ENCODE measurements around the gene NEDD4L.

Gene NEDD4L

GRCh38 chr18:58052960-58053359, 8.9 kb downstream of the NEDD4L start:
- TF ChIP-seq CTCF (IDR thresholded peaks at IDR 0.05; ENCODE audit: borderline replicate concordance, insufficient read depth, low read depth, low read length), result no peak

GRCh38 chr18:58054041-58054781, 10.2 kb downstream of the NEDD4L start:
- TF ChIP-seq CTCF (IDR thresholded peaks at IDR 0.05; ENCODE audit: borderline replicate concordance, insufficient read depth, low read depth, low read length), result no peak
- no peak overlapping the region for H3K4me3 ChIP-seq (ENCODE audit: low read depth, low read length)

More at GRCh38 chr18:58052960-58053359, 8.9 kb downstream of the NEDD4L start:
- H3K4me3 ChIP-seq (ENCODE audit: low read depth, low read length), result no peak overlapping the region

GRCh38 chr18:58055890-58056558, 12.0 kb downstream of the NEDD4L start:
- no peak for TF ChIP-seq CTCF (IDR thresholded peaks at IDR 0.05; ENCODE audit: borderline replicate concordance, insufficient read depth, low read depth, low read length)
- H3K4me3 ChIP-seq (ENCODE audit: low read depth, low read length), result no peak overlapping the region

- no peak overlapping the region for H3K4me3 ChIP-seq (ENCODE audit: low read depth, low read length)
- TF ChIP-seq CTCF (IDR thresholded peaks at IDR 0.05; ENCODE audit: borderline replicate concordance, insufficient read depth, low read depth, low read length), result no peak
These were observed 12.8 kb downstream of the NEDD4L start for GRCh38 chr18:58056852-58057251.

- no peak for TF ChIP-seq CTCF (IDR thresholded peaks at IDR 0.05; ENCODE audit: borderline replicate concordance, insufficient read depth, low read depth, low read length)
- no peak overlapping the region for H3K4me3 ChIP-seq (ENCODE audit: low read depth, low read length)
These were observed 13.4 kb downstream of the NEDD4L start for GRCh38 chr18:58057291-58057965.

- no peak for TF ChIP-seq CTCF (IDR thresholded peaks at IDR 0.05; ENCODE audit: borderline replicate concordance, insufficient read depth, low read depth, low read length)
- H3K4me3 ChIP-seq (ENCODE audit: low read depth, low read length), result no peak overlapping the region
These were observed 14.7 kb downstream of the NEDD4L start for GRCh38 chr18:58058720-58059119.
